BE2C (cell line): ENCODE data around the gene GPR82.

Experiments used
- DNase-seq: peaks from one replicate; pipeline ENCODE4 v3.0.0-alpha.2; 2020
- H3K27me3 ChIP-seq: fragments of 250-450 bp; sonication (Bioruptor Pico); 2 replicates; pipeline ENCODE4 v1.5.1; 2020; ENCODE audit warnings: mild to moderate bottlenecking
- H3K36me3 ChIP-seq: fragments of 250-450 bp; sonication (Bioruptor Pico); 2 replicates; pipeline ENCODE4 v1.5.1; 2020; ENCODE audit warnings: mild to moderate bottlenecking
- H3K4me1 ChIP-seq: fragments of 250-450 bp; sonication (Bioruptor Pico); 2 replicates; pipeline ENCODE4 v1.5.1; 2020
- H3K4me3 ChIP-seq: 2 replicates; pipeline ENCODE4 v1.5.1; 2011; ENCODE audit warnings: low read depth, low read length
- H3K9me3 ChIP-seq: fragments of 250-450 bp; sonication (Bioruptor Pico); 2 replicates; pipeline ENCODE4 v1.5.1; 2020
- CTCF ChIP-seq: IDR thresholded peaks from 2 replicates; pipeline ENCODE4 v1.5.1; 2012; ENCODE audit warnings: mild to moderate bottlenecking, low read depth, low read length

Gene GPR82

GRCh38 chrX:41703574-41704029 lies 20.4 kb upstream of the GPR82 start:
- no peak for TF ChIP-seq CTCF
- DNase-seq: no peak
- Histone ChIP-seq H3K4me3 (no peak overlapping the region), H3K9me3 (no peaks in the 10 kb centered on the region), H3K36me3 (no peaks in the 10 kb centered on the region), H3K4me1 (no peaks in the 10 kb centered on the region), H3K27me3 (no peaks in the 10 kb centered on the region)

GRCh38 chrX:41705042-41705441 lies 18.9 kb upstream of the GPR82 start:
- no peak for DNase-seq
- Histone ChIP-seq H3K9me3 (no peaks in the 10 kb centered on the region), H3K27me3 (no peaks in the 10 kb centered on the region), H3K4me1 (no peaks in the 10 kb centered on the region), H3K4me3 (no peak overlapping the region), H3K36me3 (no peaks in the 10 kb centered on the region)
- no peak for TF ChIP-seq CTCF

- no peak for DNase-seq
- no peaks in the 10 kb centered on the region for H3K9me3 ChIP-seq
- H3K4me1 ChIP-seq: no peaks in the 10 kb centered on the region
- no peaks in the 10 kb centered on the region for H3K36me3 ChIP-seq
- no peak overlapping the region for H3K4me3 ChIP-seq
- no peaks in the 10 kb centered on the region for H3K27me3 ChIP-seq
- TF ChIP-seq CTCF: no peak
Observed at GRCh38 chrX:41705680-41706374, 18.2 kb upstream of the GPR82 start.

GRCh38 chrX:41707218-41707617 lies 16.8 kb upstream of the GPR82 start:
- no peaks in the 10 kb centered on the region for H3K27me3 ChIP-seq
- H3K4me3 ChIP-seq: no peak overlapping the region
- no peaks in the 10 kb centered on the region for H3K36me3 ChIP-seq
- no peaks in the 10 kb centered on the region for H3K4me1 ChIP-seq
- DNase-seq: no peak
- H3K9me3 ChIP-seq: no peaks in the 10 kb centered on the region
- TF ChIP-seq CTCF: no peak

- no peak for TF ChIP-seq CTCF
- H3K9me3 ChIP-seq: no peaks in the 10 kb centered on the region
- no peak for DNase-seq
- no peaks in the 10 kb centered on the region for H3K36me3 ChIP-seq
- H3K4me1 ChIP-seq: no peaks in the 10 kb centered on the region
- H3K4me3 ChIP-seq: no peak overlapping the region
- no peaks in the 10 kb centered on the region for H3K27me3 ChIP-seq
Observed at GRCh38 chrX:41708486-41708885, 15.5 kb upstream of the GPR82 start.

- TF ChIP-seq CTCF: no peak
- no peaks in the 10 kb centered on the region for H3K9me3 ChIP-seq
- no peak for DNase-seq
Observed at GRCh38 chrX:41711021-41711667, 12.8 kb upstream of the GPR82 start.

More at GRCh38 chrX:41711021-41711667, 12.8 kb upstream of the GPR82 start:
- no peaks in the 10 kb centered on the region for H3K27me3 ChIP-seq
- H3K4me3 ChIP-seq: no peak overlapping the region
- no peaks in the 10 kb centered on the region for H3K36me3 ChIP-seq
- H3K4me1 ChIP-seq: no peaks in the 10 kb centered on the region
